Thoracic aorta endothelial cell (primary cell): Measurements from ENCODE around the gene UFD1. TPM values are rescaled to one million over a fixed set of nuclear protein-coding genes. Genes with fewer than 3 reads are reported as not detected.

Experiments used
- total RNA-seq: library from RNA; depleted of rRNA; stranded (reverse); fragments of >200 nt; gene quantifications from 2 replicates; pipeline ENCODE4 v1.2.3, GENCODE V29; 2012

UFD1 gene
- total RNA-seq: 112 and 121 TPM in 2 replicates

GRCh38 chr22:19478901-19479354 is at the start of gene UFD1:
Gene UFD1 (minus strand): TSS chr22:19479193. CDS start chr22:19479085, 108 bp downstream.

GRCh38 chr22:19524170-19525115 is 45.5 kb upstream of the UFD1 start, which contains the start of gene CLDN5:
Gene CLDN5 (minus strand): TSS chr22:19524410. CDS start chr22:19524255, 155 bp downstream.

GRCh38 chr22:19479355-19480172 is 571 bp upstream of the UFD1 start, which contains the start of gene CDC45:
Gene CDC45 (plus strand): TSS chr22:19479920. CDS start chr22:19479969, 49 bp downstream.

GRCh38 chr22:19447330-19448075 is 31.5 kb downstream of the UFD1 start, which contains the start of gene C22orf39:
Gene C22orf39 (minus strand): TSS chr22:19447711. CDS start chr22:19447688, 23 bp downstream.

GRCh38 chr22:19432133-19432851 is 46.7 kb downstream of the UFD1 start, which contains the start of gene MRPL40:
Gene MRPL40 (plus strand): TSS chr22:19432545. CDS start chr22:19432555, 10 bp downstream.

GRCh38 chr22:19431649-19432132 is 47.3 kb downstream of the UFD1 start, which contains the start of gene HIRA:
Gene HIRA (minus strand): TSS chr22:19431733. CDS start chr22:19431476, 257 bp downstream.

Other genes starting within 250 kb of the UFD1 start
- gene CLTCL1, start 187.5 kb downstream of the UFD1 start, total RNA-seq: 5.1 and 7.3 TPM in 2 replicates
- 20.7 and 24.7 TPM in 2 replicates for gene HIRA, start 47.5 kb downstream of the UFD1 start, total RNA-seq
- 39.3 and 41.4 TPM in 2 replicates for gene MRPL40, start 46.6 kb downstream of the UFD1 start, total RNA-seq
- 16.2 and 17.0 TPM in 2 replicates for gene C22orf39, start 31.5 kb downstream of the UFD1 start, total RNA-seq
- gene CDC45, start 727 bp upstream of the UFD1 start, total RNA-seq: 32.7 and 44.6 TPM in 2 replicates
- gene CLDN5, start 45.2 kb upstream of the UFD1 start, total RNA-seq: 271 and 542 TPM in 2 replicates
- gene SEPTIN5, start 235.3 kb upstream of the UFD1 start, total RNA-seq: 11.6 and 13.1 TPM in 2 replicates
- gene GP1BB, start 244.3 kb upstream of the UFD1 start, total RNA-seq: 0.43 and 1.3 TPM in 2 replicates